NCI-H2081 treated with DMSO at 0.1 percent for 48 hours (cell line): ENCODE results near the gene ZNF569.
"Not testable (repeated sequence)": the region's sequence is repeated elsewhere in the genome, so short reads cannot be mapped to it uniquely, and the experiment has no call there.

Experiments
- DNase-seq: peaks from one replicate; lab custom pipeline; 2025; lab: John Stamatoyannopoulos, UW

Gene ZNF569

GRCh38 chr19:37401078-37401477 is 66.2 kb downstream of the ZNF569 start:
- DNase-seq: no peak

- DNase-seq: not testable (repeated sequence)
Measured at GRCh38 chr19:37391399-37391798, 75.8 kb downstream of the ZNF569 start.

GRCh38 chr19:37389234-37389633 is 78.0 kb downstream of the ZNF569 start:
- DNase-seq: no peak

- peak; percentile 65 for DNase-seq
Measured at GRCh38 chr19:37370880-37371661, 96.2 kb downstream of the ZNF569 start, which contains the start of gene ZNF527. ZNF527 (plus strand) TSS chr19:37371099; CDS start chr19:37374199, 3,100 bp downstream.

GRCh38 chr19:37370386-37370879 is 96.8 kb downstream of the ZNF569 start:
- not testable (repeated sequence) for DNase-seq

- DNase-seq: no peak
Measured at GRCh38 chr19:37362733-37363132, 104.5 kb downstream of the ZNF569 start.

- DNase-seq: no peak
Measured at GRCh38 chr19:37361994-37362393, 105.2 kb downstream of the ZNF569 start.
